ENCODE results near the gene CAMKK2.
"Not testable (repeated sequence)": the region's sequence is repeated elsewhere in the genome, so short reads cannot be mapped to it uniquely, and the experiment has no call there.

The CAMKK2 gene

GRCh38 chr12:121284551-121285390, 11.7 kb downstream of the CAMKK2 start:
- H3F3A ChIP-seq (ENCODE audit: control insufficient read depth, insufficient read depth) = no peaks in the 10 kb centered on the region
- H3K36me3 ChIP-seq (ENCODE audit: control insufficient read depth, low read length) = peaks cover 7% of the 10 kb centered on the region
- H4K20me1 ChIP-seq (ENCODE audit: control insufficient read depth, insufficient read depth, low read depth, low read length) = no peaks in the 10 kb centered on the region
- no peaks in the 10 kb centered on the region for H3K9me2 ChIP-seq (replicated peaks; ENCODE audit: control insufficient read depth, low read length)
- no peak for TF ChIP-seq EZH2phosphoT487 (IDR thresholded peaks at IDR 0.05; ENCODE audit: borderline replicate concordance, low read length)
- TF ChIP-seq, protein P1, sequence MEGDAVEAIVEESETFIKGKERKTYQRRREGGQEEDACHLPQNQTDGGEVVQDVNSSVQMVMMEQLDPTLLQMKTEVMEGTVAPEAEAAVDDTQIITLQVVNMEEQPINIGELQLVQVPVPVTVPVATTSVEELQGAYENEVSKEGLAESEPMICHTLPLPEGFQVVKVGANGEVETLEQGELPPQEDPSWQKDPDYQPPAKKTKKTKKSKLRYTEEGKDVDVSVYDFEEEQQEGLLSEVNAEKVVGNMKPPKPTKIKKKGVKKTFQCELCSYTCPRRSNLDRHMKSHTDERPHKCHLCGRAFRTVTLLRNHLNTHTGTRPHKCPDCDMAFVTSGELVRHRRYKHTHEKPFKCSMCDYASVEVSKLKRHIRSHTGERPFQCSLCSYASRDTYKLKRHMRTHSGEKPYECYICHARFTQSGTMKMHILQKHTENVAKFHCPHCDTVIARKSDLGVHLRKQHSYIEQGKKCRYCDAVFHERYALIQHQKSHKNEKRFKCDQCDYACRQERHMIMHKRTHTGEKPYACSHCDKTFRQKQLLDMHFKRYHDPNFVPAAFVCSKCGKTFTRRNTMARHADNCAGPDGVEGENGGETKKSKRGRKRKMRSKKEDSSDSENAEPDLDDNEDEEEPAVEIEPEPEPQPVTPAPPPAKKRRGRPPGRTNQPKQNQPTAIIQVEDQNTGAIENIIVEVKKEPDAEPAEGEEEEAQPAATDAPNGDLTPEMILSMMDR (IDR thresholded peaks at IDR 0.05; ENCODE audit: low read depth, low read length, poor library complexity, severe bottlenecking) = no peak
- H3K79me2 ChIP-seq (ENCODE audit: control insufficient read depth, low read length) = peaks cover 58% of the 10 kb centered on the region
- H3K4me3 ChIP-seq (ENCODE audit: low read length) = no peak overlapping the region
- no peak overlapping the region for H3K27ac ChIP-seq (ENCODE audit: low read depth, low read length)
- no peaks in the 10 kb centered on the region for H3K27me3 ChIP-seq (ENCODE audit: control insufficient read depth, low read length)
- H3K4me2 ChIP-seq (ENCODE audit: low read length) = no peak overlapping the region
- no peaks in the 10 kb centered on the region for H3K9me3 ChIP-seq (ENCODE audit: control insufficient read depth, insufficient read depth, low read length)
- peaks cover 11% of the 10 kb centered on the region; the same call in 1 of the 2 replicates for H3K4me1 ChIP-seq (ENCODE audit: control insufficient read depth, low read length)

- Histone ChIP-seq H3F3A (ENCODE audit: control insufficient read depth, insufficient read depth) (no peaks in the 10 kb centered on the region), H3K36me3 (ENCODE audit: control insufficient read depth, low read length) (peaks cover 7% of the 10 kb centered on the region), H4K20me1 (ENCODE audit: control insufficient read depth, insufficient read depth, low read depth, low read length) (no peaks in the 10 kb centered on the region), H3K9me3 (ENCODE audit: control insufficient read depth, insufficient read depth, low read length) (no peaks in the 10 kb centered on the region), H3K27ac (ENCODE audit: low read depth, low read length) (no peak overlapping the region), H3K4me2 (ENCODE audit: low read length) (no peak overlapping the region), H3K4me3 (ENCODE audit: low read length) (no peak overlapping the region), H3K9me2 (replicated peaks; ENCODE audit: control insufficient read depth, low read length) (no peaks in the 10 kb centered on the region), H3K79me2 (ENCODE audit: control insufficient read depth, low read length) (peaks cover 51% of the 10 kb centered on the region), H3K4me1 (ENCODE audit: control insufficient read depth, low read length) (peaks cover 8% of the 10 kb centered on the region; the same call in 1 of the 2 replicates), H3K27me3 (ENCODE audit: control insufficient read depth, low read length) (no peaks in the 10 kb centered on the region)
- TF ChIP-seq, protein P1 (IDR thresholded peaks at IDR 0.05; ENCODE audit: low read depth, low read length, poor library complexity, severe bottlenecking) = no peak
- no peak for TF ChIP-seq EZH2phosphoT487 (IDR thresholded peaks at IDR 0.05; ENCODE audit: borderline replicate concordance, low read length)
These were observed 12.7 kb downstream of the CAMKK2 start for GRCh38 chr12:121283841-121284240.

DNA sequence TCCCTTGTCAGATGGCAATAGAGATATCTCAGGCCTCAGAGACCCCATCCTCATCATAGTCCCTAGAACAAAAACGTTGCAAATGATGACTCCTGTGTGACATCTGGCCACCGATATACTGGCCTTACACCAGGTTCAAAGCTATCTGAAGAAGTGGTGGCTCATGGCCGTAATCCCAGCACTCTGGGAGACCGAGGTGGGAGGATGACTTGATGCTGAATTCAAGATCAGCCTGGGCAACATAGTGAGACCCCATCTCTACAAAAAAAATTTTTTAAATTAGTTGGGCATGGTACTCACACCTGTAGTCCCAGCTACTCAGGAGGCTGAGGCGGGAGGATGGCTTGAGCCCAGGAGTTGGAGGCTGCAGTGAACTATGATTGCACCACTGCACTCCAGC, 13.1 kb downstream of the CAMKK2 start:
- TF ChIP-seq, protein P1 (IDR thresholded peaks at IDR 0.05; ENCODE audit: low read depth, low read length, poor library complexity, severe bottlenecking) = no peak
- TF ChIP-seq EZH2phosphoT487 (IDR thresholded peaks at IDR 0.05; ENCODE audit: borderline replicate concordance, low read length) = no peak
- Histone ChIP-seq H3F3A (ENCODE audit: control insufficient read depth, insufficient read depth) (no peaks in the 10 kb centered on the region), H3K4me2 (ENCODE audit: low read length) (no peak overlapping the region), H3K4me1 (ENCODE audit: control insufficient read depth, low read length) (peaks cover 5% of the 10 kb centered on the region; the same call in 1 of the 2 replicates), H3K27me3 (ENCODE audit: control insufficient read depth, low read length) (no peaks in the 10 kb centered on the region), H3K4me3 (ENCODE audit: low read length) (no peak overlapping the region), H3K27ac (ENCODE audit: low read depth, low read length) (no peak overlapping the region), H3K79me2 (ENCODE audit: control insufficient read depth, low read length) (peaks cover 50% of the 10 kb centered on the region), H3K36me3 (ENCODE audit: control insufficient read depth, low read length) (peaks cover 7% of the 10 kb centered on the region), H3K9me3 (ENCODE audit: control insufficient read depth, insufficient read depth, low read length) (no peaks in the 10 kb centered on the region), H3K9me2 (replicated peaks; ENCODE audit: control insufficient read depth, low read length) (no peaks in the 10 kb centered on the region), H4K20me1 (ENCODE audit: control insufficient read depth, insufficient read depth, low read depth, low read length) (no peaks in the 10 kb centered on the region)

DNA sequence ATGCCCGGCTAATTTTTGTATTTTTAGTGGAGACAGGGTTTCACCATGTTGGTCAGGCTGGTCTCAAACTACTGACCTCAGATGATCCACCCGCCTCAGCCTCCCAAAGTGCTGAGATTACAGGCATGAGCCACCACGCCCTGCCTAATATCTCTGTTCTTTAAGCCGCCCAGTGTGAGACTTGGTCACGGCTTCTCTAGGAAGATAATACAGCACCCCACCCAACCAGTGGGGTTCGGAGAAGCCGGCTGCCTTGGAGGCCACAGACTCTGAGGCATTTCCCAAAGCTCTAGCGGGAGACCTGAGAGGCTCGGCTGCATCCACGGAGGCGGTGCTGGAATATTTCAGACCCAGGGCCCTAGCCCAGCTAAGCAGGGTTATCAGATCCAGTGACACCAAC, 13.6 kb downstream of the CAMKK2 start:
- H3K36me3 ChIP-seq (ENCODE audit: control insufficient read depth, low read length); H4K20me1 ChIP-seq (ENCODE audit: control insufficient read depth, insufficient read depth, low read depth, low read length); H3F3A ChIP-seq (ENCODE audit: control insufficient read depth, insufficient read depth); H3K27me3 ChIP-seq (ENCODE audit: control insufficient read depth, low read length); H3K4me2 ChIP-seq (ENCODE audit: low read length); H3K4me3 ChIP-seq (ENCODE audit: low read length); H3K4me1 ChIP-seq (ENCODE audit: control insufficient read depth, low read length); H3K9me2 ChIP-seq (replicated peaks; ENCODE audit: control insufficient read depth, low read length); H3K9me3 ChIP-seq (ENCODE audit: control insufficient read depth, insufficient read depth, low read length); H3K27ac ChIP-seq (ENCODE audit: low read depth, low read length): not testable (repeated sequence)
- H3K79me2 ChIP-seq (ENCODE audit: control insufficient read depth, low read length) = peaks cover 50% of the 10 kb centered on the region

All from DOHH2 (cell line).